Neural progenitor cell (in vitro differentiated cells): ENCODE measurements around the gene LGR4. TPM values are rescaled to one million over a fixed set of nuclear protein-coding genes. Genes with fewer than 3 reads are reported as not detected.

ENCODE experiments used
- DNase-seq: peaks from one replicate; pipeline ENCODE4 v3.0.0-alpha.2; 2016; ENCODE audit warnings: low spot score
- H2AFZ ChIP-seq: fragments of 200-600 bp; sonication (generic); replicated peaks from 2 replicates; pipeline ENCODE4 v1.6.1; 2016; ENCODE audit warnings: antibody characterized with exemption
- H3F3A ChIP-seq: fragments of 200-600 bp; sonication (generic); 2 replicates; pipeline ENCODE4 v1.6.1; 2016; ENCODE audit warnings: antibody characterized with exemption, low read depth
- H3K27ac ChIP-seq: fragments of 200-600 bp; sonication (generic); 2 replicates; pipeline ENCODE4 v1.5.1; 2016; ENCODE audit warnings: mild to moderate bottlenecking
- H3K27me3 ChIP-seq: fragments of 200-600 bp; sonication (generic); 2 replicates; pipeline ENCODE4 v1.6.1; 2016; ENCODE audit warnings: mild to moderate bottlenecking, moderate library complexity
- H3K36me3 ChIP-seq: fragments of 200-600 bp; sonication (generic); 2 replicates; pipeline ENCODE4 v1.5.1; 2016
- H3K4me1 ChIP-seq: fragments of 200-600 bp; sonication (generic); 2 replicates; pipeline ENCODE4 v1.6.1; 2016; ENCODE audit warnings: mixed run types
- H3K4me2 ChIP-seq: fragments of 200-600 bp; sonication (generic); 2 replicates; pipeline ENCODE4 v1.6.1; 2016
- H3K4me3 ChIP-seq: fragments of 200-600 bp; sonication (generic); 2 replicates; pipeline ENCODE4 v1.5.1; 2016
- H3K79me2 ChIP-seq: fragments of 200-600 bp; sonication (generic); 2 replicates; pipeline ENCODE4 v1.6.1; 2016; ENCODE audit warnings: low read depth
- H3K9ac ChIP-seq: fragments of 200-600 bp; sonication (generic); 2 replicates; pipeline ENCODE4 v1.6.1; 2016
- H3K9me3 ChIP-seq: fragments of 200-600 bp; sonication (generic); 2 replicates; pipeline ENCODE4 v1.5.1; 2016; ENCODE audit warnings: low read depth
- H4K20me1 ChIP-seq: fragments of 200-600 bp; sonication (generic); 2 replicates; pipeline ENCODE4 v1.6.1; 2016; ENCODE audit warnings: low read depth
- H3K27ac Mint-ChIP-seq: 3 replicates; pipeline ENCODE4 v1.8.0; 2021; ENCODE audit warnings: mixed read lengths
- H3K27me3 Mint-ChIP-seq: 2 replicates; pipeline ENCODE4 v1.8.0; 2022; ENCODE audit warnings: low read depth, mild to moderate bottlenecking, inconsistent platforms, moderate library complexity, mixed read lengths; ENCODE audit not compliant: insufficient read depth
- H3K36me3 Mint-ChIP-seq: 3 replicates; pipeline ENCODE4 v1.8.0; 2021; ENCODE audit warnings: mixed read lengths
- H3K4me1 Mint-ChIP-seq: 3 replicates; pipeline ENCODE4 v1.8.0; 2021; ENCODE audit warnings: mixed read lengths
- H3K4me3 Mint-ChIP-seq: 3 replicates; pipeline ENCODE4 v1.8.0; 2021; ENCODE audit warnings: mild to moderate bottlenecking, moderate library complexity, mixed read lengths
- H3K9me3 Mint-ChIP-seq: 3 replicates; pipeline ENCODE4 v1.8.0; 2020; ENCODE audit warnings: mixed read lengths
- EZH2 ChIP-seq: fragments of 200-600 bp; sonication (generic); IDR thresholded peaks from 2 replicates; pipeline ENCODE4 v1.6.1; 2017; ENCODE audit warnings: antibody characterized with exemption, mild to moderate bottlenecking, moderate library complexity
- EZH2phosphoT487 ChIP-seq: fragments of 200-600 bp; sonication (generic); IDR thresholded peaks from 2 replicates; pipeline ENCODE4 v1.6.1; 2017; ENCODE audit warnings: antibody characterized with exemption
- total RNA-seq: library from RNA; depleted of rRNA; stranded (reverse); fragments of >200 nt; gene quantifications from 2 replicates; pipeline ENCODE4 v1.2.3, GENCODE V29; 2015; ENCODE audit warnings: low replicate concordance
- TF ChIP-seq, protein P1 (sequence below): fragments of 200-600 bp; sonication (generic); IDR thresholded peaks from 2 replicates; pipeline ENCODE4 v1.5.1; 2017; ENCODE audit warnings: antibody characterized with exemption, mild to moderate bottlenecking

LGR4 gene
- total RNA-seq, 1 donor from 2014 or later = 274 TPM

GRCh38 chr11:27447288-27448183, 25.1 kb downstream of the LGR4 start:
- H3K4me1 ChIP-seq = peaks cover 55% of the 10 kb centered on the region

GRCh38 chr11:27445625-27446024, 27.0 kb downstream of the LGR4 start:
- no peak overlapping the region for H3K27ac Mint-ChIP-seq
- peak overlapping the region; percentile 96 for H3K27ac ChIP-seq
- no peaks in the 10 kb centered on the region for H3K9me3 Mint-ChIP-seq

More at GRCh38 chr11:27447288-27448183, 25.1 kb downstream of the LGR4 start:
- DNase-seq = no peak
- peaks cover 2% of the 10 kb centered on the region for H3K9me3 Mint-ChIP-seq
- TF ChIP-seq EZH2phosphoT487 (no peak), EZH2 (no peak)
- TF ChIP-seq, protein P1, sequence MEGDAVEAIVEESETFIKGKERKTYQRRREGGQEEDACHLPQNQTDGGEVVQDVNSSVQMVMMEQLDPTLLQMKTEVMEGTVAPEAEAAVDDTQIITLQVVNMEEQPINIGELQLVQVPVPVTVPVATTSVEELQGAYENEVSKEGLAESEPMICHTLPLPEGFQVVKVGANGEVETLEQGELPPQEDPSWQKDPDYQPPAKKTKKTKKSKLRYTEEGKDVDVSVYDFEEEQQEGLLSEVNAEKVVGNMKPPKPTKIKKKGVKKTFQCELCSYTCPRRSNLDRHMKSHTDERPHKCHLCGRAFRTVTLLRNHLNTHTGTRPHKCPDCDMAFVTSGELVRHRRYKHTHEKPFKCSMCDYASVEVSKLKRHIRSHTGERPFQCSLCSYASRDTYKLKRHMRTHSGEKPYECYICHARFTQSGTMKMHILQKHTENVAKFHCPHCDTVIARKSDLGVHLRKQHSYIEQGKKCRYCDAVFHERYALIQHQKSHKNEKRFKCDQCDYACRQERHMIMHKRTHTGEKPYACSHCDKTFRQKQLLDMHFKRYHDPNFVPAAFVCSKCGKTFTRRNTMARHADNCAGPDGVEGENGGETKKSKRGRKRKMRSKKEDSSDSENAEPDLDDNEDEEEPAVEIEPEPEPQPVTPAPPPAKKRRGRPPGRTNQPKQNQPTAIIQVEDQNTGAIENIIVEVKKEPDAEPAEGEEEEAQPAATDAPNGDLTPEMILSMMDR = no peak
- H3K27ac ChIP-seq = no peak overlapping the region
- peaks cover 10% of the 10 kb centered on the region for H3K36me3 Mint-ChIP-seq
- no peak overlapping the region for H3K4me3 Mint-ChIP-seq
- H3K79me2 ChIP-seq = peaks cover 91% of the 10 kb centered on the region
- no peak overlapping the region for H3K9ac ChIP-seq
- no peaks in the 10 kb centered on the region for H3K9me3 ChIP-seq
- peaks cover 18% of the 10 kb centered on the region for H3K36me3 ChIP-seq
- H2AFZ ChIP-seq = no peak overlapping the region
- H3F3A ChIP-seq = peaks cover 89% of the 10 kb centered on the region
- H3K27ac Mint-ChIP-seq = no peak overlapping the region
- no peaks in the 10 kb centered on the region for H3K27me3 ChIP-seq
- H3K4me2 ChIP-seq = no peak overlapping the region
- peaks cover 3% of the 10 kb centered on the region for H3K27me3 Mint-ChIP-seq
- H3K4me3 ChIP-seq = no peak overlapping the region
- H4K20me1 ChIP-seq = peaks cover 51% of the 10 kb centered on the region
- H3K4me1 Mint-ChIP-seq = peaks cover 30% of the 10 kb centered on the region

DNA sequence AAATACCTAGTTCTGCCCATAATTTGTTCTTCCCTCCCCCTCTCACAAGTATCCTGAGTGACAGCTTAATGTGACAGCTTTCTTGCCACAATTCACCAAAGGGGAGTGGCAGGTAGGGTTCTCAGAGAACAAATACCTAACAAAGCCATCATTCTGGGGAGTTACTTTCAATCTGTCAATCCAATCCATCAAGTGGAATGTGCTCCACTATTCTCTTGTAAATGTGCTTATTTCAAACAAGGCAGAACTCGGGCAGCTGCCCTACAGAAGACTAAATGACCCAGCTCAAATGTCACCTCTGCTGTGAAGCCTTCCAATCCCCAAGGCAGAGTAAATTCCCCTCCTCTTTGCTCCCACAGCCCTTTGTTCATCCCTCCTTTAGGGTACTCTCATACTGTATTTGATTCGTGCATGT, 27.8 kb downstream of the LGR4 start:
- Mint-ChIP-seq H3K27me3 (peaks cover 10% of the 10 kb centered on the region), H3K9me3 (no peaks in the 10 kb centered on the region), H3K4me3 (peak overlapping the region; percentile 64), H3K36me3 (peaks cover 11% of the 10 kb centered on the region), H3K4me1 (peaks cover 38% of the 10 kb centered on the region), H3K27ac (peak overlapping the region; percentile 10)
- DNase-seq = peak; percentile 93
- Histone ChIP-seq H3K4me2 (peak overlapping the region; percentile 85), H3F3A (peaks cover 65% of the 10 kb centered on the region), H3K4me1 (peaks cover 57% of the 10 kb centered on the region), H3K27ac (peak overlapping the region; percentile 97), H2AFZ (no peak overlapping the region), H3K4me3 (peak overlapping the region; percentile 45), H3K9ac (no peak overlapping the region), H3K9me3 (no peaks in the 10 kb centered on the region), H4K20me1 (peaks cover 52% of the 10 kb centered on the region), H3K27me3 (no peaks in the 10 kb centered on the region), H3K79me2 (peaks cover 91% of the 10 kb centered on the region), H3K36me3 (peaks cover 16% of the 10 kb centered on the region)
- TF ChIP-seq, protein P1 = no peak
- no peak for TF ChIP-seq EZH2
- no peak for TF ChIP-seq EZH2phosphoT487

More at GRCh38 chr11:27445625-27446024, 27.0 kb downstream of the LGR4 start:
- Mint-ChIP-seq H3K36me3 (peaks cover 13% of the 10 kb centered on the region), H3K4me3 (no peak overlapping the region), H3K4me1 (peaks cover 38% of the 10 kb centered on the region), H3K27me3 (peaks cover 10% of the 10 kb centered on the region)
- Histone ChIP-seq H2AFZ (no peak overlapping the region), H3K9ac (no peak overlapping the region), H3K79me2 (peaks cover 91% of the 10 kb centered on the region), H3K9me3 (no peaks in the 10 kb centered on the region), H3K36me3 (peaks cover 18% of the 10 kb centered on the region), H3K4me2 (peak overlapping the region; percentile 80), H3F3A (peaks cover 72% of the 10 kb centered on the region), H3K4me3 (peak overlapping the region; percentile 8), H3K27me3 (no peaks in the 10 kb centered on the region), H4K20me1 (peaks cover 52% of the 10 kb centered on the region), H3K4me1 (peaks cover 56% of the 10 kb centered on the region)
- DNase-seq = no peak
- TF ChIP-seq EZH2phosphoT487 (no peak), EZH2 (no peak)
- TF ChIP-seq, protein P1 = no peak
